ENCODE measurements around the gene KCNK3.

Gene KCNK3

GRCh38 chr2:26691161-26691560, 1.4 kb upstream of the KCNK3 start:
- Histone ChIP-seq H3K4me1 (peaks cover 35% of the 10 kb centered on the region), H3K4me3 (ENCODE audit: low read depth, low read length) (no peak overlapping the region; the same call in 1 of the 2 replicates), H3K36me3 (no peaks in the 10 kb centered on the region), H3K9me3 (no peaks in the 10 kb centered on the region), H3K27me3 (no peaks in the 10 kb centered on the region)
- DNase-seq, result no peak
- TF ChIP-seq CTCF (IDR thresholded peaks at IDR 0.05; ENCODE audit: low read depth, low read length), result no peak

- no peak for TF ChIP-seq CTCF (IDR thresholded peaks at IDR 0.05; ENCODE audit: low read depth, low read length)
- peak; percentile 87 for DNase-seq
- Histone ChIP-seq H3K36me3 (peaks cover under 1% of the 10 kb centered on the region), H3K4me3 (ENCODE audit: low read depth, low read length) (peak overlapping the region; percentile 47), H3K9me3 (no peaks in the 10 kb centered on the region), H3K4me1 (peaks cover 28% of the 10 kb centered on the region), H3K27me3 (no peaks in the 10 kb centered on the region)
Measured at GRCh38 chr2:26691881-26692278, 642 bp upstream of the KCNK3 start.

GRCh38 chr2:26692897-26693849, 651 bp downstream of the KCNK3 start:
- Histone ChIP-seq H3K4me1 (peaks cover 21% of the 10 kb centered on the region), H3K4me3 (ENCODE audit: low read depth, low read length) (peak overlapping the region; percentile 81), H3K36me3 (peaks cover 13% of the 10 kb centered on the region), H3K27me3 (no peaks in the 10 kb centered on the region), H3K9me3 (no peaks in the 10 kb centered on the region)
- TF ChIP-seq CTCF (IDR thresholded peaks at IDR 0.05; ENCODE audit: low read depth, low read length), result no peak
- peak; percentile 54 for DNase-seq

- no peak for TF ChIP-seq CTCF (IDR thresholded peaks at IDR 0.05; ENCODE audit: low read depth, low read length)
- peak overlapping the region; percentile 81 for H3K4me3 ChIP-seq (ENCODE audit: low read depth, low read length)
- H3K27me3 ChIP-seq, result no peaks in the 10 kb centered on the region
- DNase-seq, result no peak
- no peaks in the 10 kb centered on the region for H3K9me3 ChIP-seq
- H3K36me3 ChIP-seq, result peaks cover 14% of the 10 kb centered on the region
- peaks cover 21% of the 10 kb centered on the region for H3K4me1 ChIP-seq
Measured at GRCh38 chr2:26694001-26694400, 1.5 kb downstream of the KCNK3 start.

- H3K36me3 ChIP-seq, result peaks cover 27% of the 10 kb centered on the region
- DNase-seq, result no peak
- TF ChIP-seq CTCF (IDR thresholded peaks at IDR 0.05; ENCODE audit: low read depth, low read length), result no peak
- peaks cover 25% of the 10 kb centered on the region for H3K4me1 ChIP-seq
- no peaks in the 10 kb centered on the region for H3K27me3 ChIP-seq
- H3K9me3 ChIP-seq, result no peaks in the 10 kb centered on the region
- no peak overlapping the region for H3K4me3 ChIP-seq (ENCODE audit: low read depth, low read length)
Measured at GRCh38 chr2:26696351-26696816, 3.9 kb downstream of the KCNK3 start.

- DNase-seq, result no peak
- TF ChIP-seq CTCF (IDR thresholded peaks at IDR 0.05; ENCODE audit: low read depth, low read length), result no peak
- Histone ChIP-seq H3K27me3 (no peaks in the 10 kb centered on the region), H3K4me3 (ENCODE audit: low read depth, low read length) (no peak overlapping the region), H3K9me3 (no peaks in the 10 kb centered on the region), H3K4me1 (peaks cover 29% of the 10 kb centered on the region), H3K36me3 (peaks cover 27% of the 10 kb centered on the region)
Measured at GRCh38 chr2:26697425-26697824, 4.9 kb downstream of the KCNK3 start.
